Measurements from ENCODE around the gene NRDC. TPM values are rescaled to one million over a fixed set of nuclear protein-coding genes. Genes with fewer than 3 reads are reported as not detected.
A peak's percentile ranks its signal among the peaks of the same experiment; 100 is the strongest.

The NRDC gene
- total and polyA plus RNA-seq, 7 donors, result 132 to 385 (median 268) TPM

DNA sequence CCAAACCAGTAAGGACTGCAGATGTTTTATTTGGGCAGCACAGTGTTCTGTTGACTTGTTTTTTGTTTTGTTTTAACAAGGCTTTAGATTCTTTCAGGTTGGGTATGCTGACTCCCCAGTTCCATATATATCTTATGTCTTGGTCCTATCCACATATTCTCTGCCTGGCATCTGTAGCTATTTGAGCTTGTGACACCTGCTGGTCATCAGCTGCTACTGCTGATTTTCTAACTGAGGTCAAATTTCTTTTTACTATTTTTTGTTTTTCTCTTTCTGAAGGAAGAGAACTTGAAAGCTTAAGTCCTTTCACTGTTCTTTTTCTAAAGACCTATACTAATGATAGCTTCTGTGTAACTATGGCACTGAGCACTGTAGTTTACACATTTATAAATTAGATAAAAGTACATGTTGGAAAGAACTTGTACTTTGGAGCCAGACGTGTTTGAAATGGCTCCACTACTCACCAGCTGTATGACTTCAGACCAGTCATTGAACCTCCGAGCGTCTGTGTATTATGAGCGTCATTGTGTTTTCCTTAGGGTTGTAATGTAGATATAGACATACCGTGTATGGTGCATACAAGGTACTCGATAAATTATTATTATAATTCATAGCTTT, 109.4 kb downstream of the NRDC start:
- no peaks in the 10 kb centered on the region for H3K9me3 ChIP-seq
- ATAC-seq (peak; percentile 82 to 87 (median 85)), DNase-seq (no peak)
- no peak overlapping the region for H3K4me3 ChIP-seq
- H3K36me3 ChIP-seq (ENCODE audit: insufficient read depth in 1 of 2, low read depth in 1 of 2), result peaks cover 6 to 86% of the 10 kb centered on the region in 2 donors
- intact Hi-C loops (cut with DNase I), result loop anchor here (2.0 to 10.0 kb wide), 3 partner anchors 137 to 196 kb away; no protein-coding TSS in a partner anchor
- 53 to 81% (median 59%) methylated on average over 6 of the region's 6 CpGs for WGBS, 3 donors
- H3K4me1 ChIP-seq, result peaks cover 7% of the 10 kb centered on the region
- no peaks in the 10 kb centered on the region for H3K27me3 ChIP-seq (ENCODE audit: insufficient read depth in 3 of 3, low read length in 2 of 3)
- H3K27ac ChIP-seq, result peak overlapping the region; percentile 48
- TF ChIP-seq, protein P1, sequence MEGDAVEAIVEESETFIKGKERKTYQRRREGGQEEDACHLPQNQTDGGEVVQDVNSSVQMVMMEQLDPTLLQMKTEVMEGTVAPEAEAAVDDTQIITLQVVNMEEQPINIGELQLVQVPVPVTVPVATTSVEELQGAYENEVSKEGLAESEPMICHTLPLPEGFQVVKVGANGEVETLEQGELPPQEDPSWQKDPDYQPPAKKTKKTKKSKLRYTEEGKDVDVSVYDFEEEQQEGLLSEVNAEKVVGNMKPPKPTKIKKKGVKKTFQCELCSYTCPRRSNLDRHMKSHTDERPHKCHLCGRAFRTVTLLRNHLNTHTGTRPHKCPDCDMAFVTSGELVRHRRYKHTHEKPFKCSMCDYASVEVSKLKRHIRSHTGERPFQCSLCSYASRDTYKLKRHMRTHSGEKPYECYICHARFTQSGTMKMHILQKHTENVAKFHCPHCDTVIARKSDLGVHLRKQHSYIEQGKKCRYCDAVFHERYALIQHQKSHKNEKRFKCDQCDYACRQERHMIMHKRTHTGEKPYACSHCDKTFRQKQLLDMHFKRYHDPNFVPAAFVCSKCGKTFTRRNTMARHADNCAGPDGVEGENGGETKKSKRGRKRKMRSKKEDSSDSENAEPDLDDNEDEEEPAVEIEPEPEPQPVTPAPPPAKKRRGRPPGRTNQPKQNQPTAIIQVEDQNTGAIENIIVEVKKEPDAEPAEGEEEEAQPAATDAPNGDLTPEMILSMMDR (IDR thresholded peaks at IDR 0.05), result peak; percentile 83

DNA sequence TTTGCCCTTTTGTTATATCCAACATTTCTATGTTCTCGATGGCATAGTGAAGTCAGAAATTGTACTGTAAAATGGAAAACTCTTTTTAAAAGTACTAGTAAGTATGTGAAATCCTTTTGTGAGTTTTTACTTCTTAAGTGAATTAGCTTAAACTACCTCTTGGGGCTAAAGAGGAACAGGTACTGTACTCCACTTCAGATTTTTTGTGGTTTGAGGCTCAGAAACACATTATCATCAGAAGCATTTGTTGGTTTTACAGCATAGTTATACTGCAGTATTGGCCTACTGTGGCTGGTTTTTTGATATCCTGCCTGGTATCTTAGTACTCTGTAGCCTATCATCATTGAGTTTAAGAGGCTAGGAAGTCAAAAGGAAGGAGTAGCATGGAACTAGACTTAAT, 117.2 kb downstream of the NRDC start:
- ATAC-seq (no peak), DNase-seq (no peak)
- Histone ChIP-seq H3K27ac (no peak overlapping the region), H3K9me3 (no peaks in the 10 kb centered on the region), H3K4me1 (no peaks in the 10 kb centered on the region), H3K36me3 (ENCODE audit: insufficient read depth in 1 of 2, low read depth in 1 of 2) (peaks cover 0 to 81% of the 10 kb centered on the region in 2 donors), H3K27me3 (ENCODE audit: insufficient read depth in 3 of 3, low read length in 2 of 3) (no peaks in the 10 kb centered on the region), H3K4me3 (no peak overlapping the region)
- TF ChIP-seq, protein P1 (IDR thresholded peaks at IDR 0.05), result no peak
- intact Hi-C loops (cut with DNase I), result loop anchor here in 1 of 2 donors (10.0 kb wide), 1 partner anchor 137 kb away; no protein-coding TSS in a partner anchor
- 92 to 99% (median 98%) methylated on average over 1 of the region's 1 CpG for WGBS, 3 donors

DNA sequence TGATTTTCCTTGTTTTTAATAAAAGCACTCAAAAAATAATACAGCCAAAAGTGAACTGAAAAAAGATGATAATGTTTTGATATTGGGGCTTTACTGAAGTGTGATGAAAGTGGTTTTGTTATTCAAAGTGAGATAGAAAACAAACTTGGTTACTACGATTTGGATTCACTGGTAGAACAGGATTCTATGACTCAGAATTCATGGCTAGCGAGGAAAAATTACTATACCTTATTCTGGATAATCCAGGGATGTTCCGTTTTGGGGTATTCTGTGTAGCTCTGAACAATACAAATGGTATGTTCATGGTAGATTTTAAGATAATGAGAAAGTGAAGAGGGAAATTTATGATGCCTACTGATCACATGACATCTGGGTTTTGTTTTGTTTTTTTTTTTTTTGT, 117.7 kb downstream of the NRDC start:
- H3K9me3 ChIP-seq, result no peaks in the 10 kb centered on the region
- H3K4me1 ChIP-seq, result no peaks in the 10 kb centered on the region
- intact Hi-C loops (cut with DNase I), result loop anchor here in 1 of 2 donors (10.0 kb wide), 1 partner anchor 136 kb away; no protein-coding TSS in a partner anchor
- no peak overlapping the region for H3K27ac ChIP-seq
- no peaks in the 10 kb centered on the region for H3K27me3 ChIP-seq (ENCODE audit: insufficient read depth in 3 of 3, low read length in 2 of 3)
- peaks cover 0 to 81% of the 10 kb centered on the region in 2 donors for H3K36me3 ChIP-seq (ENCODE audit: insufficient read depth in 1 of 2, low read depth in 1 of 2)
- TF ChIP-seq, protein P1 (IDR thresholded peaks at IDR 0.05), result no peak
- ATAC-seq (no peak), DNase-seq (no peak)
- 86 to 89% (median 88%) methylated on average over 3 of the region's 3 CpGs for WGBS, 3 donors
- H3K4me3 ChIP-seq, result no peak overlapping the region

DNA sequence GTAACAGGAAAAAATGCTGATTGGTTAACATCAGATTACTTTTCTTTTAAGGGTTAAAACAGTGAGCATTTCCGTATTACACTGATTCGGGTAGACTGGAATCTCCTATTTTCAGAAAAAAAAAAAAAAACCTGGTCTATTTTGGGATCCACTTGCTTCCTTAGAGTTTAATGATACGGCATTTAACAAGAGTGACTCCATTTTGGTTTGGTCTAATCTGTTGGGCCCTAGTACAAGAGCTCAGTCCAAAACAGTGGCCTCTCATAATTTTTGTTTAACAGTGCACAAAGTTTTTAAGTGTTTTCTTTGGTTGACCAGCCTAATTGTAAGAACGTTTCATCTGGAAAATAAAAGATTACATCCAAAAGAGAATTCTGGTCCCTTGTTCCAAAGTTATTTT, 120.2 kb downstream of the NRDC start:
- Histone ChIP-seq H3K9me3 (no peaks in the 10 kb centered on the region), H3K36me3 (ENCODE audit: insufficient read depth in 1 of 2, low read depth in 1 of 2) (peaks cover 0 to 65% of the 10 kb centered on the region in 2 donors), H3K4me1 (no peaks in the 10 kb centered on the region), H3K4me3 (no peak overlapping the region), H3K27me3 (ENCODE audit: insufficient read depth in 3 of 3, low read length in 2 of 3) (no peaks in the 10 kb centered on the region), H3K27ac (no peak overlapping the region)
- 68 to 87% (median 68%) methylated on average over 4 of the region's 4 CpGs for WGBS, 3 donors
- DNase-seq (no peak), ATAC-seq (no peak)
- intact Hi-C loops (cut with DNase I), result no loop called here
- TF ChIP-seq, protein P1 (IDR thresholded peaks at IDR 0.05), result no peak
